Transverse colon (tissue), 4 donors: ENCODE data around the gene NEK10.

ENCODE experiments used
- CTCF ChIP-seq, 5 experiments: fragments of 200-600 bp in 3 of 5; fragments of 450-650 bp in 2 of 5; sonication (generic) in 3 of 5; IDR thresholded peaks; 1 replicate in 2 of 5; 2 replicates in 3 of 5; pipeline ENCODE4 v1.5.1; 2016 to 2017; ENCODE audit warnings: antibody characterized with exemption in 5 of 5, inconsistent platforms in 3 of 5, mild to moderate bottlenecking in 2 of 5, moderate library complexity in 1 of 5
- EP300 ChIP-seq: sonication (generic); formaldehyde crosslinking; IDR thresholded peaks from one replicate; pipeline ENCODE4 v1.6.1; 2017; ENCODE audit warnings: antibody characterized with exemption, low read depth
- POLR2A ChIP-seq: fragments of 450-650 bp; IDR thresholded peaks from one replicate; pipeline ENCODE4 v1.6.1; 2016; ENCODE audit warnings: antibody characterized with exemption, mild to moderate bottlenecking, moderate library complexity
- POLR2AphosphoS5 ChIP-seq, 3 donors: sonication (generic); formaldehyde crosslinking; IDR thresholded peaks; one replicate each; pipeline ENCODE4 v1.6.1; 2016; ENCODE audit warnings: antibody characterized with exemption in 3 of 3

- TF ChIP-seq CTCF (IDR thresholded peaks at IDR 0.05): no peak
- no peak for TF ChIP-seq POLR2A
- TF ChIP-seq POLR2AphosphoS5 (IDR thresholded peaks at IDR 0.05): no peak
- no peak for TF ChIP-seq EP300
Measured at GRCh38 chr3:27147215-27147614, 222.0 kb downstream of the NEK10 start.
